ENCODE results near the gene ROGDI. TPM values are rescaled to one million over a fixed set of nuclear protein-coding genes. Genes with fewer than 3 reads are reported as not detected.

ROGDI gene
- total and polyA plus RNA-seq, 2 of the 13 experiments (the other 11 are each of a cell fraction or from before 2014, with no cell fraction given): 19.2 to 42.1 TPM

- TF ChIP-seq CAMTA2 (CRISPR knock-in tag; IDR thresholded peaks at IDR 0.05; ENCODE audit: borderline replicate concordance) (no peak), POLR2A (IDR thresholded peaks at IDR 0.05; ENCODE audit: insufficient read depth in 1 of 2, low read depth in 2 of 2, low read length in 2 of 2) (0 out of 4 replicates have a peak, but pooled peaks of 1 of the 2 experiments have one; percentile 27)
- Histone ChIP-seq H3K4me3 (replicated peaks in 1 of 3; ENCODE audit: insufficient read depth in 1 of 3, low read depth in 2 of 3, low read length in 3 of 3) (no peak overlapping the region), H3K36me3 (replicated peaks in 1 of 2; ENCODE audit: control insufficient read depth in 1 of 2, insufficient read depth in 2 of 2, low read length in 2 of 2) (peaks cover 14 to 68% of the 10 kb centered on the region in 2 experiments), H3K27me3 (ENCODE audit: control insufficient read depth in 1 of 2, insufficient read depth in 2 of 2, low read length in 2 of 2) (no peaks in the 10 kb centered on the region), H3K9ac (ENCODE audit: insufficient read depth, low read depth, low read length) (no peak overlapping the region), H4K20me1 (ENCODE audit: insufficient read depth, low read length) (no peaks in the 10 kb centered on the region), H3K9me3 (ENCODE audit: low read length) (no peaks in the 10 kb centered on the region), H3K79me2 (ENCODE audit: insufficient read depth, low read length) (peaks cover 16% of the 10 kb centered on the region), H3K27ac (ENCODE audit: extremely low read length, insufficient read depth, low read length) (no peak overlapping the region), H2AFZ (ENCODE audit: low read length) (no peak overlapping the region), H3K4me2 (ENCODE audit: low read depth, low read length) (no peak overlapping the region), H3K4me1 (ENCODE audit: insufficient read depth, low read length) (0 out of 2 replicates have a peak, but pooled peaks cover 7% of the 10 kb centered on the region)
- ChIA-PET CTCF (ENCODE audit: low intra/inter-chr PET ratio, low total read pairs) (no interaction called here), POLR2A (no interaction called here)
- ATAC-seq: peak; percentile 59; the same call in 2 of the 3 replicates
- no TSS peak for BruUV-seq (replicated peaks)
- intact Hi-C loops (cut with micrococcal nuclease; ENCODE audit: unreplicated experiment): no loop called here
- no peak for DNase-seq (ENCODE audit: low spot score)
- in situ Hi-C loops (cut with HindIII; ENCODE audit: extremely low pct_ligation_motif_present, low pct_unique_long_range_greater_than_20kb): no loop called here
- 93% methylated on average over 5 of the region's 5 CpGs for whole genome bisulfite sequencing (ENCODE audit: low lambda C conversion rate)
- no peak for FAIRE-seq
Measured at GRCh38 chr16:4839942-4840341, 37.5 kb upstream of the ROGDI start.

- WGBS (ENCODE audit: low lambda C conversion rate): 91% methylated on average over 13 of the region's 13 CpGs
- Histone ChIP-seq H2AFZ (ENCODE audit: low read length) (no peak overlapping the region), H3K27ac (ENCODE audit: extremely low read length, insufficient read depth, low read length) (no peak overlapping the region), H3K36me3 (replicated peaks in 1 of 2; ENCODE audit: control insufficient read depth in 1 of 2, insufficient read depth in 2 of 2, low read length in 2 of 2) (peaks cover 18 to 69% of the 10 kb centered on the region in 2 experiments), H3K4me1 (ENCODE audit: insufficient read depth, low read length) (no peaks in the 10 kb centered on the region), H3K79me2 (ENCODE audit: insufficient read depth, low read length) (peaks cover 8% of the 10 kb centered on the region), H3K27me3 (ENCODE audit: control insufficient read depth in 1 of 2, insufficient read depth in 2 of 2, low read length in 2 of 2) (no peaks in the 10 kb centered on the region), H3K9me3 (ENCODE audit: low read length) (no peaks in the 10 kb centered on the region), H3K9ac (ENCODE audit: insufficient read depth, low read depth, low read length) (no peak overlapping the region), H4K20me1 (ENCODE audit: insufficient read depth, low read length) (no peaks in the 10 kb centered on the region), H3K4me3 (replicated peaks in 1 of 3; ENCODE audit: insufficient read depth in 1 of 3, low read depth in 2 of 3, low read length in 3 of 3) (no peak overlapping the region), H3K4me2 (ENCODE audit: low read depth, low read length) (no peak overlapping the region)
- CTCF ChIA-PET (ENCODE audit: low intra/inter-chr PET ratio, low total read pairs): no interaction called here
- DNase-seq (ENCODE audit: low spot score): no peak
- intact Hi-C loops (cut with micrococcal nuclease; ENCODE audit: unreplicated experiment): no loop called here
- POLR2A ChIA-PET: no interaction called here
- no peak for ATAC-seq
- FAIRE-seq: no peak
- in situ Hi-C loops (cut with HindIII; ENCODE audit: extremely low pct_ligation_motif_present, low pct_unique_long_range_greater_than_20kb): no loop called here
- BruUV-seq (replicated peaks): no TSS peak
- TF ChIP-seq MIER3 (CRISPR knock-in tag; IDR thresholded peaks at IDR 0.05; ENCODE audit: borderline replicate concordance): no peak
- no peak for TF ChIP-seq ZNF674 (CRISPR knock-in tag; IDR thresholded peaks at IDR 0.05; ENCODE audit: low read depth)
- TF ChIP-seq RAD21 (CRISPR knock-in tag; IDR thresholded peaks at IDR 0.05): no peak
- no peak for TF ChIP-seq SP140L (CRISPR knock-in tag; IDR thresholded peaks at IDR 0.05; ENCODE audit: borderline replicate concordance)
- TF ChIP-seq ZMAT5 (CRISPR knock-in tag; IDR thresholded peaks at IDR 0.05; ENCODE audit: borderline replicate concordance, low read depth): no peak
- no peak for TF ChIP-seq ZNF468 (CRISPR knock-in tag; IDR thresholded peaks at IDR 0.05)
- TF ChIP-seq SOX13 (IDR thresholded peaks at IDR 0.05): no peak
- TF ChIP-seq SOX13 (CRISPR knock-in tag; conservative IDR thresholded peaks at IDR 0.05 in 1 of 2, IDR thresholded peaks at IDR 0.05 in 1 of 2): no peak
- no peak for TF ChIP-seq GABPB1 (CRISPR knock-in tag; IDR thresholded peaks at IDR 0.05)
- no peak for TF ChIP-seq RERE (CRISPR knock-in tag; IDR thresholded peaks at IDR 0.05; ENCODE audit: low read depth)
- no peak for TF ChIP-seq ATRX (CRISPR knock-in tag; IDR thresholded peaks at IDR 0.05; ENCODE audit: borderline replicate concordance)
Measured at GRCh38 chr16:4837733-4838501, 35.5 kb upstream of the ROGDI start.
